Caco-2 (cell line): ENCODE measurements around the gene IL9R. TPM values are rescaled to one million over a fixed set of nuclear protein-coding genes. Genes with fewer than 3 reads are reported as not detected.

Source experiments
- BruUV-seq: library from RNA; stranded (reverse); fragments of 400-500 nt; replicated peaks from 2 replicates; lab custom pipeline; 2021; lab: Mats Ljungman, UMichigan
- CTCF ChIA-PET: fragments of 300-600 bp; sonication (Branson Sonifier 250); formaldehyde crosslinking; loops from one replicate; lab custom pipeline; 2022; ENCODE audit warnings: antibody characterized with exemption; lab: Charles Lee
- POLR2A ChIA-PET: fragments of 300-600 bp; sonication (Branson Sonifier 250); formaldehyde crosslinking; loops from one replicate; lab custom pipeline; 2022; ENCODE audit warnings: antibody characterized with exemption; lab: Charles Lee
- DNase-seq, 2 experiments: peaks; one replicate each; pipeline versions ENCODE4 v3.0.0 to v3.0.0-alpha.2; 2020 to 2022
- H3K27me3 ChIP-seq: replicated peaks from 2 replicates; pipeline ENCODE4 v1.6.0; 2011; ENCODE audit warnings: low read length; ENCODE audit not compliant: control insufficient read depth, insufficient read depth
- H3K36me3 ChIP-seq: 2 replicates; pipeline ENCODE4 v1.5.1; 2011; ENCODE audit warnings: low read length; ENCODE audit not compliant: control insufficient read depth, insufficient read depth
- H3K4me1 ChIP-seq: fragments of 250-450 bp; sonication (Bioruptor Pico); 2 replicates; pipeline ENCODE4 v1.5.1; 2020; ENCODE audit warnings: mild to moderate bottlenecking
- H3K4me3 ChIP-seq: 2 replicates; pipeline ENCODE4 v1.5.1; 2011; ENCODE audit warnings: low read depth, mild to moderate bottlenecking, control low read depth, low read length
- H3K9me3 ChIP-seq: fragments of 250-450 bp; sonication (Bioruptor Pico); 2 replicates; pipeline ENCODE4 v1.5.1; 2020; ENCODE audit warnings: mild to moderate bottlenecking, moderate library complexity
- H3K27ac Mint-ChIP-seq: one replicate; pipeline ENCODE4 v1.8.0; 2022; ENCODE audit warnings: mixed read lengths; ENCODE audit not compliant: unreplicated experiment
- H3K27me3 Mint-ChIP-seq: one replicate; pipeline ENCODE4 v1.8.0; 2022; ENCODE audit warnings: mixed read lengths; ENCODE audit not compliant: insufficient read depth, unreplicated experiment
- H3K36me3 Mint-ChIP-seq: one replicate; pipeline ENCODE4 v1.8.0; 2022; ENCODE audit warnings: mild to moderate bottlenecking, mixed read lengths; ENCODE audit not compliant: insufficient read depth, unreplicated experiment
- H3K4me1 Mint-ChIP-seq: one replicate; pipeline ENCODE4 v1.8.0; 2022; ENCODE audit warnings: low read depth, mixed read lengths; ENCODE audit not compliant: unreplicated experiment
- H3K4me3 Mint-ChIP-seq: one replicate; pipeline ENCODE4 v1.8.0; 2022; ENCODE audit warnings: mild to moderate bottlenecking, moderate library complexity, mixed read lengths; ENCODE audit not compliant: unreplicated experiment
- H3K9me3 Mint-ChIP-seq: one replicate; pipeline ENCODE4 v1.8.0; 2022; ENCODE audit warnings: mixed read lengths; ENCODE audit not compliant: unreplicated experiment
- CTCF ChIP-seq, 2 experiments: fragments of 200-600 bp in 1 of 2; IDR thresholded peaks; 1 replicate in 1 of 2; 2 replicates in 1 of 2; pipeline versions ENCODE4 v1.5.1 to v1.8.0; 2011 to 2022; ENCODE audit warnings: antibody characterized with exemption in 1 of 2, control low read depth in 1 of 2, inconsistent platforms in 1 of 2, low read depth in 1 of 2, low read length in 1 of 2, mild to moderate bottlenecking in 1 of 2, moderate library complexity in 1 of 2; ENCODE audit not compliant: insufficient read depth in 1 of 2, severe bottlenecking in 1 of 2, unreplicated experiment in 1 of 2
- intact Hi-C: fragments of 100-400 bp; cut with micrococcal nuclease; formaldehyde crosslinking; loops from one replicate; pipeline ENCODE4 v1.10.0; 2022; ENCODE audit not compliant: unreplicated experiment
- total RNA-seq: library from RNA; stranded (reverse); gene quantifications from 2 replicates; pipeline ENCODE4 v1.2.3, GENCODE V29; 2022

The IL9R gene
- total RNA-seq, 1 experiment from 2014 or later = not detected

DNA sequence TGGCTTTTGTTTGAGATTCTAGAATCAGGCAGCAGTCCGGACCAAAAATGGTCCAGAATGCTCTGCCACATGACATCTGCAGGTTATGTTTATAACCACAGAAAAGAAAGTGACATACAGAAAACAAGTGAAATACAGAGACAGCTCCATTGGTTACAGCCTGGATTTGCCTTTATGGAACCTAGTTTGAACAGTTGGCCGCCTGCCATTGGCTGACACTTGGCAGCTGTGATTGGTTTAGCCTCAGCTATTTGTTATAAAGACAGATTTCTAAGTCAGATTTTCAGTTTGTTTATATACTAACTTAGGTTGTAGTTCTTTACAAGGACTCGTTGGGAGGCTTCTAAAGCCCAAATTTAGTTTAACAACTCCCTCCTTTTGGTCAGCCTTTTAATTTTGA, 40.8 kb upstream of the IL9R start:
- ChIA-PET POLR2A (no interaction called here), CTCF (no interaction called here)
- BruUV-seq = no TSS peak
- intact Hi-C loops = no loop called here
- Histone ChIP-seq H3K4me1 (peaks cover 2% of the 10 kb centered on the region; the same call in 1 of the 2 replicates), H3K4me3 (no peak overlapping the region), H3K9me3 (no peaks in the 10 kb centered on the region), H3K36me3 (no peaks in the 10 kb centered on the region), H3K27me3 (no peaks in the 10 kb centered on the region)
- no peaks in the 10 kb centered on the region for H3K27me3 Mint-ChIP-seq
- H3K4me1 Mint-ChIP-seq = no peaks in the 10 kb centered on the region
- no peak overlapping the region for H3K27ac Mint-ChIP-seq
- H3K4me3 Mint-ChIP-seq = no peak overlapping the region
- no peak for DNase-seq
- no peak for TF ChIP-seq CTCF (IDR thresholded peaks at IDR 0.05; ENCODE audit: insufficient read depth in 1 of 2, low read depth in 1 of 2, low read length in 1 of 2, severe bottlenecking in 1 of 2, unreplicated experiment in 1 of 2)
- no peaks in the 10 kb centered on the region for H3K9me3 Mint-ChIP-seq
- H3K36me3 Mint-ChIP-seq = no peaks in the 10 kb centered on the region

GRCh38 chrX:155957843-155958242, 39.7 kb upstream of the IL9R start:
- no peak for DNase-seq
- no peak overlapping the region for H3K4me3 ChIP-seq
- Mint-ChIP-seq H3K4me1 (no peaks in the 10 kb centered on the region), H3K27me3 (no peaks in the 10 kb centered on the region), H3K4me3 (no peak overlapping the region), H3K27ac (no peak overlapping the region), H3K9me3 (no peaks in the 10 kb centered on the region), H3K36me3 (no peaks in the 10 kb centered on the region)
- TF ChIP-seq CTCF (IDR thresholded peaks at IDR 0.05; ENCODE audit: insufficient read depth in 1 of 2, low read depth in 1 of 2, low read length in 1 of 2, severe bottlenecking in 1 of 2, unreplicated experiment in 1 of 2) = no peak
- peaks cover 13% of the 10 kb centered on the region; the same call in 1 of the 2 replicates for H3K4me1 ChIP-seq
- intact Hi-C loops = no loop called here
- BruUV-seq = no TSS peak
- no peaks in the 10 kb centered on the region for H3K27me3 ChIP-seq
- no peaks in the 10 kb centered on the region for H3K9me3 ChIP-seq
- ChIA-PET CTCF (no interaction called here), POLR2A (no interaction called here)
- H3K36me3 ChIP-seq = no peaks in the 10 kb centered on the region

GRCh38 chrX:155959018-155959587, 38.4 kb upstream of the IL9R start:
- no peak overlapping the region for H3K4me3 ChIP-seq
- DNase-seq = no peak
- CTCF ChIA-PET = no interaction called here
- 0 out of 2 replicates have a peak, but pooled peaks cover 7% of the 10 kb centered on the region for H3K9me3 ChIP-seq
- H3K36me3 Mint-ChIP-seq = no peaks in the 10 kb centered on the region
- H3K36me3 ChIP-seq = no peaks in the 10 kb centered on the region
- H3K27me3 Mint-ChIP-seq = no peaks in the 10 kb centered on the region
- no peak overlapping the region for H3K4me3 Mint-ChIP-seq
- no peaks in the 10 kb centered on the region for H3K27me3 ChIP-seq
- POLR2A ChIA-PET = no interaction called here
- no TSS peak for BruUV-seq
- H3K27ac Mint-ChIP-seq = no peak overlapping the region
- intact Hi-C loops = no loop called here
- no peaks in the 10 kb centered on the region for H3K4me1 Mint-ChIP-seq
- peaks cover 20% of the 10 kb centered on the region; the same call in 1 of the 2 replicates for H3K4me1 ChIP-seq
- no peak for TF ChIP-seq CTCF (IDR thresholded peaks at IDR 0.05; ENCODE audit: insufficient read depth in 1 of 2, low read depth in 1 of 2, low read length in 1 of 2, severe bottlenecking in 1 of 2, unreplicated experiment in 1 of 2)
- no peaks in the 10 kb centered on the region for H3K9me3 Mint-ChIP-seq
